ENCODE data around the gene MOGAT3.

Gene MOGAT3

DNA sequence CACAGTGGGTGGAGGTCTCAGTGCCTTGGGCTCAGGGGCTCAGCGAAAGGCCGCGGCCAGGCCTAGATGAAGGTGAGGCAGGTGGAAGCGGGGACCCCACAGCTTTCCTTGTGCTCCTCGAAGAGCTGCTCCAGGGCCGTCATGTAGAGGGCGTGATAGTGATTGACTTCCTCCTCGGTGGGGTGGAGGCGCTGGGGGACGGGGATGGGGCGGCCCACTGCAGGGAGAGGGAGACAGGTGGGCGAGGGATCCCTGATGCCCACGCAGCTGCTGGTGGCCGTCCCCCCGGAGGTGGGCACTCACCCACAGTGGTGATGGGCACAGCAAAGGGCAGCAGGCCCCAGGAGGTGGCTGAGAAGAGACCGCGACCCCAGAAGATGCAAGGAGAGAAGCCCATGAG, 5.0 kb downstream of the MOGAT3 start:
- in situ Hi-C loops (cut with HindIII; ENCODE audit: low pct_ligation_motif_present, low sequenced_read_pairs): no loop called here
- H3K27me3 ChIP-seq (replicated peaks): peaks cover 4% of the 10 kb centered on the region
- H3K27ac ChIP-seq: no peak overlapping the region
- H3K36me3 ChIP-seq (replicated peaks): no peaks in the 10 kb centered on the region
- no peak for DNase-seq
- H3K4me3 ChIP-seq (ENCODE audit: low read depth, low read length): no peak overlapping the region
- TF ChIP-seq, protein P1, sequence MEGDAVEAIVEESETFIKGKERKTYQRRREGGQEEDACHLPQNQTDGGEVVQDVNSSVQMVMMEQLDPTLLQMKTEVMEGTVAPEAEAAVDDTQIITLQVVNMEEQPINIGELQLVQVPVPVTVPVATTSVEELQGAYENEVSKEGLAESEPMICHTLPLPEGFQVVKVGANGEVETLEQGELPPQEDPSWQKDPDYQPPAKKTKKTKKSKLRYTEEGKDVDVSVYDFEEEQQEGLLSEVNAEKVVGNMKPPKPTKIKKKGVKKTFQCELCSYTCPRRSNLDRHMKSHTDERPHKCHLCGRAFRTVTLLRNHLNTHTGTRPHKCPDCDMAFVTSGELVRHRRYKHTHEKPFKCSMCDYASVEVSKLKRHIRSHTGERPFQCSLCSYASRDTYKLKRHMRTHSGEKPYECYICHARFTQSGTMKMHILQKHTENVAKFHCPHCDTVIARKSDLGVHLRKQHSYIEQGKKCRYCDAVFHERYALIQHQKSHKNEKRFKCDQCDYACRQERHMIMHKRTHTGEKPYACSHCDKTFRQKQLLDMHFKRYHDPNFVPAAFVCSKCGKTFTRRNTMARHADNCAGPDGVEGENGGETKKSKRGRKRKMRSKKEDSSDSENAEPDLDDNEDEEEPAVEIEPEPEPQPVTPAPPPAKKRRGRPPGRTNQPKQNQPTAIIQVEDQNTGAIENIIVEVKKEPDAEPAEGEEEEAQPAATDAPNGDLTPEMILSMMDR (IDR thresholded peaks at IDR 0.05; ENCODE audit: low read depth, low read length, missing control alignments): no peak

DNA sequence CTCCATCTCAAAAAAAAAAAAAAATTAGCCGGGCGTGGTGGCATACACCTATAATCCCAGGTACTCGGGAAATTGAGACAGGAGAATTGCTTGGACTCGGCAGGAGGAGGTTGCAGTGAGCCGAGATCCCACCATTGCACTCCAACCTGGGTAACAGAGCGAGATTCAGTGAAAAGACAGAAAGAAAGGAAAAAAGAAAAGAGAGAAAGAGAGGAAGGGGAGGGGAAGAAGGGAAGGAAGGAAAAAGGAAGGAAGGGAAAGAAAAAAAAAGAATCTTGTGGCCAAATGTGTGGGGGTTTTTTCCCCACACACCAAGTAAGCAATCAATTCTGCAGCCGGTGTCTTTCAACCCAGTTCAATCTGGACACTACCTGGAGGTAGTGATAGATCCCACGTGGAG, 11.7 kb downstream of the MOGAT3 start:
- Histone ChIP-seq H3K4me3 (ENCODE audit: low read depth, low read length) (no peak overlapping the region), H3K27ac (no peak overlapping the region), H3K36me3 (replicated peaks) (no peaks in the 10 kb centered on the region), H3K27me3 (replicated peaks) (no peaks in the 10 kb centered on the region)
- DNase-seq: no peak
- in situ Hi-C loops (cut with HindIII; ENCODE audit: low pct_ligation_motif_present, low sequenced_read_pairs): no loop called here
- TF ChIP-seq, protein P1 (IDR thresholded peaks at IDR 0.05; ENCODE audit: low read depth, low read length, missing control alignments): no peak

DNA sequence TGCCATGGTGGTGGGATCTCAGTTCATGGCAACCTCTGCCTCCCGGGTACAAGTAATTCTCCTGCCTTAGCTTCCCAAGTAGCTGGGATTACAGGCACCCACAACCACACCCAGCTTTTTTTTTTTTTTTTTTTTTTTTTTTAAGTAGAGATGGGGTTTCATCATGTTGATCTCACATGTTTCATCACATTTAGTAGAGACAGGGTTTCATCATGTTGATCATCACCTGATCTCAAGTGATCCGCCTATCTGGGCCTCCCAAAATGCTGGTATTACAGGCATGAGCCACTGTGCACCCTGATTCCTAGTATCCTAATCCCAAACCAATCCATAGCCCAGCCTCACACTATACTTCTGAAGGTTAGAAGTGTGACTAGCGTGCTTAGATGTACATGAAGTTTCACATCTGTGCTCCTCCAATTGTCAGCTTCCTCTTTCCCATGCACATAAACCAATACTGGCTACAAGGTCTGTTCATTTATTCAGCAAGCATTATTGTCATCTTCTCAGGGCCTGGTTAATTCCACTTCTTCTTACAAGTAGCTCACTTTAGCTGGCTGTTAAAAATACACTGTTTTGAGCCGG, 13.9 kb downstream of the MOGAT3 start:
- DNase-seq: no peak
- no peaks in the 10 kb centered on the region for H3K27me3 ChIP-seq (replicated peaks)
- in situ Hi-C loops (cut with HindIII; ENCODE audit: low pct_ligation_motif_present, low sequenced_read_pairs): no loop called here

DNA sequence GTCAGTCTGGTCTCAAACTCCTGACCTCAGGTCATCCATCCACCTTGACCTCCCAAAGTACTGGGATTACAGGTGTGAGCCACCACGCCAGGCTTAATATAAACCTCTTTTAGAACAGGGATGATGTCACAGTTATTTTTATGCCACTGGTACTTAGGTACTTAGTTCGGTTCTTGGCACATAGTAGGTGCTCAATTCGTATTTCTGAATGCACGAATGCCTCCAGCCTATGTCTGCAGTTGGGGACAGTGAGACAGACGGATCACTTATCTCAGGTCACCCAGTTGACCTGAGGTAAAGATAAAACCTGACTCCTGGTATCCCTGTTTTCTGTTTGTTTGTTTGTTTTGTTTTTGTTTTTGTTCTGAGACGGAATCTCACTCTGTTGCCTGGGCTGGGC, 14.6 kb downstream of the MOGAT3 start:
- no peak overlapping the region for H3K27ac ChIP-seq
- no peak overlapping the region for H3K4me3 ChIP-seq (ENCODE audit: low read depth, low read length)
- in situ Hi-C loops (cut with HindIII; ENCODE audit: low pct_ligation_motif_present, low sequenced_read_pairs): no loop called here
- peaks cover 2% of the 10 kb centered on the region for H3K27me3 ChIP-seq (replicated peaks)
- H3K36me3 ChIP-seq (replicated peaks): no peaks in the 10 kb centered on the region
- TF ChIP-seq, protein P1 (IDR thresholded peaks at IDR 0.05; ENCODE audit: low read depth, low read length, missing control alignments): no peak
- DNase-seq: no peak

More for the DNA sequence above, 13.9 kb downstream of the MOGAT3 start:
- TF ChIP-seq, protein P1 (IDR thresholded peaks at IDR 0.05; ENCODE audit: low read depth, low read length, missing control alignments): no peak
- Histone ChIP-seq H3K27ac (no peak overlapping the region), H3K36me3 (replicated peaks) (no peaks in the 10 kb centered on the region), H3K4me3 (ENCODE audit: low read depth, low read length) (no peak overlapping the region)

DNA sequence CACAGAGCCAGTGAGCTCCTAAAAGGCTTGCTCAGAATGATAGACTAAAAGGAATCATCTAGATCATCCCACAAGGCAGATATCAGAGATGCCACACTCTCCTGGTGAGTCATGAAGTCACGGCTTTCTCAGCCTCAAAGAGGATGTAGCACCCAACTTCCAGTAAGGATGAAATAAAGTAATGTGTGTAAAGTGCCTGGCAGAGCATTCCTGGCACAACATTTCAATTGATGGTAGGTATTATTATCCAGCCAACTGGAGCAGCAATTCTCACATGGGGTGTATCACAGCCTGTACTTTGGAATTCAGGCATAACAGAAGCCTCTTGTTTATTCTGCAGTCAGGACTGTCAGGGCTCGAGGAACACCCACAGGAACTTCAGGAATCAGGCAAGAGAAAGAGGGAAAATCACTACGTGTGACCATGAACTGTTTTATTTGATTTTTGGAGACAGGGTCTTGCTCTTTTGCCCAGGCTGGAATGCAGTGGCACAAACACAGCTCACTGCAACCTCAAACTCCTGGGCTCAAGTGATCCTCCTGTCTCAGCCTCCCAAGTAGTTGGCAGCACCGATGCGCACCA, 15.5 kb downstream of the MOGAT3 start:
- H3K27ac ChIP-seq: no peak overlapping the region
- in situ Hi-C loops (cut with HindIII; ENCODE audit: low pct_ligation_motif_present, low sequenced_read_pairs): no loop called here
- H3K36me3 ChIP-seq (replicated peaks): no peaks in the 10 kb centered on the region
- H3K27me3 ChIP-seq (replicated peaks): peaks cover 10% of the 10 kb centered on the region
- DNase-seq: peak; percentile 60
- TF ChIP-seq, protein P1 (IDR thresholded peaks at IDR 0.05; ENCODE audit: low read depth, low read length, missing control alignments): no peak
- H3K4me3 ChIP-seq (ENCODE audit: low read depth, low read length): no peak overlapping the region

Data from brain microvascular endothelial cell (primary cell).